Epithelial cell of proximal tubule (primary cell): ENCODE results near the gene CTNNBIP1. TPM values are rescaled to one million over a fixed set of nuclear protein-coding genes. Genes with fewer than 3 reads are reported as not detected.
A peak's percentile ranks its signal among the peaks of the same experiment; 100 is the strongest.
"Not testable (repeated sequence)": the region's sequence is repeated elsewhere in the genome, so short reads cannot be mapped to it uniquely, and the experiment has no call there.

Experiments
- DNase-seq: peaks from one replicate; pipeline ENCODE4 v3.0.0-alpha.2; 2011; ENCODE audit warnings: low read depth
- H3K4me3 ChIP-seq: 2 replicates; pipeline ENCODE4 v1.5.1; 2011; ENCODE audit warnings: low read depth, mild to moderate bottlenecking, low read length
- total RNA-seq: library from RNA; depleted of rRNA; stranded (reverse); fragments of >200 nt; gene quantifications from 2 replicates; pipeline ENCODE4 v1.2.3, GENCODE V29; 2015
- TF ChIP-seq, protein P1 (sequence below): conservative IDR thresholded peaks from 2 replicates; pipeline ENCODE4 v1.5.1; 2012; ENCODE audit warnings: low read depth, mild to moderate bottlenecking, low read length

Gene CTNNBIP1
- total RNA-seq, 1 donor from 2014 or later, result 26.8 TPM

DNA sequence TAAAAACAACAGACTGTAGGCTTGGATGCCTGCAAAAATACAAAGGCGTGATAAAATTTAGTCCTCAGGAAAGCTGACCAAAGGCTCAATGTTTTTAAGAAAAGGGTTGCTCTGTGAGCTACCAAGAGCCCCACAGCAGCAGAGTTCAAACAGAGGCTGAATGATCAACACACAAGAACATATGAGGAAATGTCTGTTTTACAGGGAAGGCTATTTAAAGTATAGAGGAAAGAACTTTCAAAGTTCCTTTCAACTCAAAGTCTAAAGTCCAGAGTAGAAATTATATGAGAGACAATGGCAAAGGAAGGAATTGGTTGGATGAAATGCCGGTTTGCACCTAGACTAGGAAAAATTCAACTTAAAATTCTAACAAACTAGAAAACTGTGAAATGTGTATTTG lies 94.9 kb downstream of the CTNNBIP1 start:
- DNase-seq, result no peak
- no peak overlapping the region for H3K4me3 ChIP-seq
- TF ChIP-seq, protein P1, sequence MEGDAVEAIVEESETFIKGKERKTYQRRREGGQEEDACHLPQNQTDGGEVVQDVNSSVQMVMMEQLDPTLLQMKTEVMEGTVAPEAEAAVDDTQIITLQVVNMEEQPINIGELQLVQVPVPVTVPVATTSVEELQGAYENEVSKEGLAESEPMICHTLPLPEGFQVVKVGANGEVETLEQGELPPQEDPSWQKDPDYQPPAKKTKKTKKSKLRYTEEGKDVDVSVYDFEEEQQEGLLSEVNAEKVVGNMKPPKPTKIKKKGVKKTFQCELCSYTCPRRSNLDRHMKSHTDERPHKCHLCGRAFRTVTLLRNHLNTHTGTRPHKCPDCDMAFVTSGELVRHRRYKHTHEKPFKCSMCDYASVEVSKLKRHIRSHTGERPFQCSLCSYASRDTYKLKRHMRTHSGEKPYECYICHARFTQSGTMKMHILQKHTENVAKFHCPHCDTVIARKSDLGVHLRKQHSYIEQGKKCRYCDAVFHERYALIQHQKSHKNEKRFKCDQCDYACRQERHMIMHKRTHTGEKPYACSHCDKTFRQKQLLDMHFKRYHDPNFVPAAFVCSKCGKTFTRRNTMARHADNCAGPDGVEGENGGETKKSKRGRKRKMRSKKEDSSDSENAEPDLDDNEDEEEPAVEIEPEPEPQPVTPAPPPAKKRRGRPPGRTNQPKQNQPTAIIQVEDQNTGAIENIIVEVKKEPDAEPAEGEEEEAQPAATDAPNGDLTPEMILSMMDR, result no peak

DNA sequence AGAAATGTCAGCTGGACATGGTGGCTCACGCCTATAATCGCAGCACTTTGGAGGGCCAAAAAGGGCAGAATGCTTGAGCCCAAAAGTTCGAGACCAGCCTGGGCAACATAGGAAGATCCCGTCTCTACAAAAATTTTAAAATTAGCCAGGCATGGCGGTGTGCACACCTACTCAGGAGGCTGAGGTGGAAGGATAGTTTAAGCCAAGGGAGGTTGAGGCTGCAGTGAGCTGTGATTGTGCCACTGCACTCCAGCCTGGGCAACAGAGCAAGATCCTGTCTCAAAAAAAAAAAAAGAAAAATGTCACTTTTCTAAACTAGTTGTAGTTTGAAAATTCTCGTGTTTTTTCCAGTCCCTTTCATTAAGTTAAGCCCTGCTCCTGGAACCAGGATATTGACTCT lies 95.5 kb downstream of the CTNNBIP1 start:
- no peak for DNase-seq
- no peak overlapping the region for H3K4me3 ChIP-seq
- TF ChIP-seq, protein P1, result no peak

DNA sequence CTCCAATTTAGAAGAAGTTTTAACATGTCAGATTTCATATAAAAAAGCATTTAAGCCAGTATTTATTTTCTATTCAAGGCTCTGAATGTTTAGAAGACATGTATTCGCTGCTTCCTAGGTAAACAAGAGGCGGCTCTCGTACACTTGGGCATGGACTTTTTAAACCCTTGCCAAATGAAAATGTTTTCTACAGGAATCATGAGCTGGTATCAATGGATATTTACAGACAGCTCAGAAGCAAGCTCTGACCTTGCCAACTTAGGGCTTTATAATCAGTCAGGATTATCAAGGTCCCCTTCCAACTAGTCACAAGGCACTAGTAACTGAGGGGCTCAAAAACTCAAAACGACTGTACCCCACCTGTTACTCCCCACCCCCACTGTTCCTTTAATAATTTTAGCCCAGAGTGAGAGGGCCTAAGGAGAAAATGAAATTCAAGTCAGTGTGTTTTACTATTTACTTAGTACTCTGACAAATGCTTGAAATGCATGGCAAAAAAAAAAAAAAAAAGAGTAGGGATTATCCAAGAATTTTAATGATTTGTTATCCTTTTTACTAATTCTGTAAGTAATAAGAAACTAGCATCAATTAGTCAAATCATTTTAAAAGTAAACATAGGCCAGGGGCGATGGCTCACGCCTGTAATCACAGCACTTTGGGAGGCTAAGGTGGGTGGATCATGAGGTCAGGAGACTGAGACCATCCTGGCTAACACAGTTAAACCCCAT lies 98.7 kb downstream of the CTNNBIP1 start:
- TF ChIP-seq, protein P1, result no peak
- H3K4me3 ChIP-seq, result no peak overlapping the region
- DNase-seq, result no peak

DNA sequence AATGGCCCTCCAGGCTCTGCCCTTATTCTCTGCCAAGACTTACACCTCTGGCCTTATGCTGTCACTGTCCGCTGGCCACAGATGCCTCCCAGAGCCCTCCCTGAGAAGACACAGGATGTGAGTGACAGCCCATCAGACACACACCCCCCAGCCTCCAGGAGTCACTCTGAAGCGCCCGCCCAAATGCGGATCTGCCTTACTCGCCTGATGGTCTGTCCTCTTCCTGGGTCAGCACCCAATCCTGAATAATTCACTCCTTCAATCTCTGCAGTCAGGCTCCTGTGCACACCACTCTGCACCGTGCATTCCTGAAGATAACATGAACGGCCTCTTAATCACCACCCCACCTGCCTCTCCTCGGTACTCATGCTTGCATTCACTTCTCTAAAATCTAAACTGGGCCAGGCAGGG lies 101.0 kb downstream of the CTNNBIP1 start:
- TF ChIP-seq, protein P1, result no peak
- H3K4me3 ChIP-seq, result no peak overlapping the region
- DNase-seq, result peak; percentile 61

DNA sequence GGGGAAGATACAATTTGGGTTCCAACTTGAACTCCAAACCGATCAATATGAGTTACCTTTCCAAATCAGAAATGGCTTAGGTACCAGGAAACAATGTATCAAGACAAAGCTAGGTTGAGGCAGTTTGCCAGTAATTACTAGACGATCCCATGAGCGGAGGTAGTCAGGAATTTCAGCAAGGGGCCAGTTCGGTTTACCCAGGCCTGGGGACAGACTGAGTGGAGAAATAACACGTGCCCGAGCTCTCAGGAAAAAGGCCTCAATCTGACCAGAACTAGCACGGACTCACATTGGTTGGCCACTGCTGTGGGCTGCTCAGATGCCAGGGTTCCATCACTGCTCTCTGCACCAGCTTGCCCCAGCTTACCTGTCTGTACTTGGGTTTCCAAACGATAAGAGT lies 101.6 kb downstream of the CTNNBIP1 start:
- DNase-seq, result no peak
- no peak overlapping the region for H3K4me3 ChIP-seq
- TF ChIP-seq, protein P1, result no peak

DNA sequence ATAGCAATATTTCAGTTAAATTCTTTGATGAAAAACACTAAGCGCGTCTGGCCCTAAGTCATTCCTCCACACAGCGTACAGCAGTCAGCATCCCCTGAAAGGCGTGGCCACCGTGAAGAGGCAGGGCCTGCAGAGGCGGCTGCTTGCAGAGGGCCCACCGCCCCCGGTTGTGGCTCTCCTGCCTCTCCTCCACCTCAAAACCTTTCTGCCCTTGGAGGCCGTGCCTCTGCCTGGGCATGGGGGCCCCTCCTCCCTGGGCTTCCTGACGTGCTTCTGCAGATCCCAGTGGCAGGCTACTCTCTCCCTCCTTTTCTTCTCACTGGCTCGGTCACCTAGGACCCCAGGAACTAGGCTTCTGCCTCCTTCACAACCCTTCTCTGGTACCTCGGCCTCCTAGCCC lies 102.5 kb downstream of the CTNNBIP1 start:
- TF ChIP-seq, protein P1, result no peak
- H3K4me3 ChIP-seq, result no peak overlapping the region
- DNase-seq, result no peak

DNA sequence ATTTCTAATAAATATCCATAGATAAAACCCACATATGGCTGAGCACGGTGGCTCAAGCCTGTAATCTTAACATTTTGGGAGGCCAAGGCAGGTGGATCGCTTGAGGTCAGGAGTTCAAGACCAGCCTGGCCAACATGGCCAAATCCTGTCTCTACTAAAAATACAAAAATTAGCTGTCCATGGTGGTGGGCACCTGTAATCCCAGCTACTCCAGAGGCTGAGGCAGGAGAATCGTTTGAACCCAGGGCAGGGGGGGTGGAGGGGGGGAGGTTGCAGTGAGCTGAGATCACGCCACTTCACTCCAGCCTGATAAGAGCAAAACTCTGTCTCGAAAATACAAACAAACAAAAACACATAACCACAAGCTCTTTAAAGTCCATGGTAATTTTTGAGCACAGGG lies 104.1 kb downstream of the CTNNBIP1 start:
- not testable (repeated sequence) for H3K4me3 ChIP-seq, DNase-seq
